ENCODE measurements around the gene IZUMO4. TPM values are rescaled to one million over a fixed set of nuclear protein-coding genes. Genes with fewer than 3 reads are reported as not detected.

Gene IZUMO4
- total and polyA plus RNA-seq, 2 experiments from 2014 or later, result 1.4 to 2.8 TPM

- H3K4me1 ChIP-seq (ENCODE audit: insufficient read depth), result peaks cover 30% of the 10 kb centered on the region
- H3K9me3 ChIP-seq (ENCODE audit: low read depth), result no peaks in the 10 kb centered on the region
- TF ChIP-seq EZH2 (IDR thresholded peaks at IDR 0.05; ENCODE audit: borderline replicate concordance) (no peak), CTCF (IDR thresholded peaks at IDR 0.05; ENCODE audit: poor library complexity) (no peak), EZH2phosphoT487 (IDR thresholded peaks at IDR 0.05; ENCODE audit: low read depth, severe bottlenecking, unreplicated experiment) (no peak)
- H3K79me2 ChIP-seq, result peaks cover 52% of the 10 kb centered on the region
- no peaks in the 10 kb centered on the region for H3K36me3 ChIP-seq (replicated peaks; ENCODE audit: insufficient read depth, low read depth)
- H3K27me3 ChIP-seq, result no peaks in the 10 kb centered on the region
- H3K4me2 ChIP-seq, result peak overlapping the region; percentile 87
- peaks cover 51% of the 10 kb centered on the region for H4K20me1 ChIP-seq (ENCODE audit: insufficient read depth, poor library complexity, severe bottlenecking)
- no peak overlapping the region for H2AFZ ChIP-seq
- WGBS (ENCODE audit: low lambda C conversion rate, missing lambda C conversion rate), result 2% methylated on average over 31 of the region's 49 CpGs
- no peaks in the 10 kb centered on the region for H3K9me2 ChIP-seq (replicated peaks; ENCODE audit: insufficient read depth)
- DNase-seq (ENCODE audit: low spot score), result no peak
- H3K4me3 ChIP-seq, result peak overlapping the region; percentile 99
- peak overlapping the region; percentile 91 for H3K27ac ChIP-seq
Measured at GRCh38 chr19:2050349-2050990, 46.2 kb upstream of the IZUMO4 start.

DNA sequence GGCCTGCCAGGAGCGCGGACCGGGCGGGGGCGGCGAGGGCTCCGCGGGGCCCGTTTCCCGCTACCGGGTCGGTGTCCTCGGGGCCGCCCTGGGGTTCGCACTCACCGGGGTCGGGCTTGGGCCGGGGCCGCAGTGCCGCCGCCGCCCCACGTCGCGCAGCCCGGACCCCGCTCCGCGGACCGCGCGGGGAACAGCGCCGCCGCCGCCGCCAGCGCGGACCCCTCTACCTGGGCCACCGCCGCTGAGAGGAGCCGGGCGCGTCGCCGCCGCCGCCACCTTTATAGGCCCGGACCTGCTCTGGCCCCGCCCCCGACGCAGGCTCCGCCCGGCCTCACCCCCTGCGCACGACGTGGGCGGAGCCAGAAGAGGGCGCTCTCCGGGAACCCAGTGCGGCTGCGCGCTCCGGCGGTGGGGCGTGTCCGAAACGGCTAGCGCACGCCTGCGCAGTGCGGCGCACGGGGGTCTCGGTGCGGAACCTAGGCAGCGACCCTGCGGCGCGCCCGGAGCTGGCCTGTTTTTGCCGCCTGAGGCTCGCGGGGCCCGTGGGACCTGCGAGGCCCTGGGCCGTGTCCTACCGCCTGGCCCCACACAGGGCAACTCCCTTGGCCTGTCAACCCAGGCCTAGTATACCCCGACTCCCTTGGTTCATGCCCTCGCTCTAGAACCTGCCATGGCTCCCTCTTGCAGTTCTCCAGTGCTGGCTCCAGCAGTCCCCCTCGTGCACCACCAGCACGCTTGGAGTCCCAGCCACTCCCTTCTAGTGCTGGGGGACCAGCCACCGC is 45.5 kb upstream of the IZUMO4 start, which contains the start of gene MKNK2:
Gene MKNK2 (minus strand): TSS at position 254 of the 782 bp plus-strand sequence. CDS start 393 bp downstream, outside the sequence.
- H3K4me3 ChIP-seq, result peak within 1 kb of the TSS; percentile 99
- H4K20me1 ChIP-seq (ENCODE audit: insufficient read depth, poor library complexity, severe bottlenecking), result peaks cover 45% of the 10 kb centered on the region
- no peak within 1 kb of the TSS for H2AFZ ChIP-seq
- no peaks in the 10 kb centered on the region for H3K36me3 ChIP-seq (replicated peaks; ENCODE audit: insufficient read depth, low read depth)
- H3K79me2 ChIP-seq, result peaks cover 45% of the 10 kb centered on the region
- no peaks in the 10 kb centered on the region for H3K9me2 ChIP-seq (replicated peaks; ENCODE audit: insufficient read depth)
- H3K4me2 ChIP-seq, result peak within 1 kb of the TSS; percentile 90
- 6% methylated on average over 43 of the region's 93 CpGs for WGBS (ENCODE audit: low lambda C conversion rate, missing lambda C conversion rate)
- H3K4me1 ChIP-seq (ENCODE audit: insufficient read depth), result peaks cover 37% of the 10 kb centered on the region
- DNase-seq (ENCODE audit: low spot score), result peak; percentile 97
- TF ChIP-seq CTCF (IDR thresholded peaks at IDR 0.05; ENCODE audit: poor library complexity), result peak; percentile 55
- no peak for TF ChIP-seq EZH2 (IDR thresholded peaks at IDR 0.05; ENCODE audit: borderline replicate concordance)
- no peak for TF ChIP-seq EZH2phosphoT487 (IDR thresholded peaks at IDR 0.05; ENCODE audit: low read depth, severe bottlenecking, unreplicated experiment)
- H3K27ac ChIP-seq, result peak within 1 kb of the TSS; percentile 91
- H3K27me3 ChIP-seq, result no peaks in the 10 kb centered on the region
- no peaks in the 10 kb centered on the region for H3K9me3 ChIP-seq (ENCODE audit: low read depth)

- H3K9me3 ChIP-seq (ENCODE audit: low read depth), result no peaks in the 10 kb centered on the region
- peaks cover 36% of the 10 kb centered on the region for H4K20me1 ChIP-seq (ENCODE audit: insufficient read depth, poor library complexity, severe bottlenecking)
- DNase-seq (ENCODE audit: low spot score), result peak; percentile 22
- no peak overlapping the region for H2AFZ ChIP-seq
- WGBS (ENCODE audit: low lambda C conversion rate, missing lambda C conversion rate), result 89% methylated on average over 17 of the region's 18 CpGs
- TF ChIP-seq EZH2phosphoT487 (IDR thresholded peaks at IDR 0.05; ENCODE audit: low read depth, severe bottlenecking, unreplicated experiment), result no peak
- TF ChIP-seq EZH2 (IDR thresholded peaks at IDR 0.05; ENCODE audit: borderline replicate concordance), result no peak
- TF ChIP-seq CTCF (IDR thresholded peaks at IDR 0.05; ENCODE audit: poor library complexity), result no peak
- peak overlapping the region; percentile 90 for H3K4me2 ChIP-seq
- peaks cover 36% of the 10 kb centered on the region for H3K79me2 ChIP-seq
- H3K4me1 ChIP-seq (ENCODE audit: insufficient read depth), result peaks cover 40% of the 10 kb centered on the region
- H3K9me2 ChIP-seq (replicated peaks; ENCODE audit: insufficient read depth), result no peaks in the 10 kb centered on the region
- H3K4me3 ChIP-seq, result no peak overlapping the region
- peak overlapping the region; percentile 75 for H3K27ac ChIP-seq
- no peaks in the 10 kb centered on the region for H3K27me3 ChIP-seq
- H3K36me3 ChIP-seq (replicated peaks; ENCODE audit: insufficient read depth, low read depth), result no peaks in the 10 kb centered on the region
Measured at GRCh38 chr19:2051773-2052704, 44.7 kb upstream of the IZUMO4 start.
